OCI-LY7 (cell line): ENCODE results near the gene CNTN4. TPM values are rescaled to one million over a fixed set of nuclear protein-coding genes. Genes with fewer than 3 reads are reported as not detected.

Source experiments
- BruUV-seq: library from RNA; stranded (reverse); fragments of 400-500 nt; replicated peaks from 2 replicates; lab custom pipeline; 2021; lab: Mats Ljungman, UMichigan
- CTCF ChIA-PET: fragments of 300-600 bp; sonication (Branson Sonifier 250); formaldehyde crosslinking; loops from one replicate; lab custom pipeline; 2022; ENCODE audit warnings: antibody characterized with exemption; ENCODE audit not compliant: unreplicated experiment; lab: Charles Lee
- POLR2A ChIA-PET: fragments of 300-600 bp; sonication (Branson Sonifier 250); formaldehyde crosslinking; loops from one replicate; lab custom pipeline; 2022; ENCODE audit warnings: antibody characterized with exemption; lab: Charles Lee
- DNase-seq: peaks from one replicate; pipeline ENCODE4 v3.0.0-alpha.2; 2015; ENCODE audit warnings: low spot score
- H2AFZ ChIP-seq: fragments of 200-600 bp; sonication (generic), shearing (Covaris generic); 2 replicates; pipeline ENCODE4 v1.6.1; 2014; ENCODE audit warnings: mild to moderate bottlenecking, antibody characterized with exemption, low read length, moderate library complexity
- H3K27ac ChIP-seq: fragments of 200-600 bp; sonication (generic); 2 replicates; pipeline ENCODE4 v1.5.1; 2014; ENCODE audit warnings: mixed run types, low read depth, mild to moderate bottlenecking, moderate library complexity, low read length, inconsistent platforms; ENCODE audit not compliant: poor library complexity, severe bottlenecking
- H3K36me3 ChIP-seq: fragments of 200-600 bp; sonication (generic); 2 replicates; pipeline ENCODE4 v1.6.1; 2014; ENCODE audit warnings: mild to moderate bottlenecking, antibody characterized with exemption, low read length, moderate library complexity, mixed read lengths; ENCODE audit not compliant: insufficient read depth
- H3K4me1 ChIP-seq: fragments of 200-600 bp; sonication (generic); 2 replicates; pipeline ENCODE4 v1.5.1; 2014; ENCODE audit warnings: mild to moderate bottlenecking, low read length; ENCODE audit not compliant: insufficient read depth, poor library complexity, severe bottlenecking
- H3K4me2 ChIP-seq: fragments of 200-600 bp; sonication (generic); 2 replicates; pipeline ENCODE4 v1.6.1; 2014; ENCODE audit warnings: mild to moderate bottlenecking, low read length
- H3K4me3 ChIP-seq: fragments of 200-600 bp; sonication (generic); 2 replicates; pipeline ENCODE4 v1.5.1; 2014; ENCODE audit warnings: mild to moderate bottlenecking, low read depth, low read length; ENCODE audit not compliant: poor library complexity, severe bottlenecking
- H3K79me2 ChIP-seq: fragments of 200-600 bp; sonication (generic); 2 replicates; pipeline ENCODE4 v1.6.1; 2016; ENCODE audit warnings: low read depth, mild to moderate bottlenecking, low read length, moderate library complexity, mixed read lengths; ENCODE audit not compliant: insufficient read depth
- H3K9me2 ChIP-seq: fragments of 200-600 bp; sonication (generic); 2 replicates; pipeline ENCODE4 v1.6.1; 2016; ENCODE audit warnings: mild to moderate bottlenecking, low read length, mixed read lengths; ENCODE audit not compliant: insufficient read depth
- H3K9me3 ChIP-seq: fragments of 200-600 bp; sonication (generic); 2 replicates; pipeline ENCODE4 v1.6.1; 2014; ENCODE audit warnings: mild to moderate bottlenecking, mixed run types, low read length, mixed read lengths
- H4K20me1 ChIP-seq: fragments of 200-600 bp; sonication (generic); 2 replicates; pipeline ENCODE4 v1.6.1; 2014; ENCODE audit warnings: mild to moderate bottlenecking, antibody characterized with exemption, low read length, moderate library complexity, mixed read lengths; ENCODE audit not compliant: insufficient read depth
- EZH2phosphoT487 ChIP-seq: fragments of 200-600 bp; sonication (generic); IDR thresholded peaks from 2 replicates; pipeline ENCODE4 v1.6.1; 2018; ENCODE audit warnings: low read depth, borderline replicate concordance, mild to moderate bottlenecking, mixed run types, antibody characterized with exemption, low read length, moderate library complexity, mixed read lengths
- intact Hi-C: fragments of 100-400 bp; cut with micrococcal nuclease; formaldehyde crosslinking; loops from one replicate; pipeline ENCODE4 v1.10.0; 2022; ENCODE audit not compliant: unreplicated experiment
- total RNA-seq, 2 experiments: library from RNA; depleted of rRNA in 1 of 2; stranded (reverse); fragments of >200 nt in 1 of 2; shearing (Covaris generic) in 1 of 2; gene quantifications; 2 replicates each; pipeline ENCODE4 v1.2.3, GENCODE V29; 2014 to 2022
- TF ChIP-seq, protein P1 (sequence below): fragments of 200-600 bp; sonication (generic); conservative IDR thresholded peaks from 2 replicates; pipeline ENCODE4 v1.5.1; 2014; ENCODE audit warnings: mild to moderate bottlenecking, antibody characterized with exemption, low read length, moderate library complexity, mixed read lengths

The CNTN4 gene
- total RNA-seq, 2 experiments from 2014 or later: not detected

- no peaks in the 10 kb centered on the region for H3K4me1 ChIP-seq
- H3K79me2 ChIP-seq: no peaks in the 10 kb centered on the region
- H2AFZ ChIP-seq: no peak overlapping the region
- H3K9me3 ChIP-seq: no peaks in the 10 kb centered on the region
- H3K9me2 ChIP-seq: no peaks in the 10 kb centered on the region
- BruUV-seq: no TSS peak
- no peak overlapping the region for H3K4me2 ChIP-seq
- H3K36me3 ChIP-seq: no peaks in the 10 kb centered on the region
- intact Hi-C loops: no loop called here
- no peak overlapping the region for H3K27ac ChIP-seq
- TF ChIP-seq, protein P1, sequence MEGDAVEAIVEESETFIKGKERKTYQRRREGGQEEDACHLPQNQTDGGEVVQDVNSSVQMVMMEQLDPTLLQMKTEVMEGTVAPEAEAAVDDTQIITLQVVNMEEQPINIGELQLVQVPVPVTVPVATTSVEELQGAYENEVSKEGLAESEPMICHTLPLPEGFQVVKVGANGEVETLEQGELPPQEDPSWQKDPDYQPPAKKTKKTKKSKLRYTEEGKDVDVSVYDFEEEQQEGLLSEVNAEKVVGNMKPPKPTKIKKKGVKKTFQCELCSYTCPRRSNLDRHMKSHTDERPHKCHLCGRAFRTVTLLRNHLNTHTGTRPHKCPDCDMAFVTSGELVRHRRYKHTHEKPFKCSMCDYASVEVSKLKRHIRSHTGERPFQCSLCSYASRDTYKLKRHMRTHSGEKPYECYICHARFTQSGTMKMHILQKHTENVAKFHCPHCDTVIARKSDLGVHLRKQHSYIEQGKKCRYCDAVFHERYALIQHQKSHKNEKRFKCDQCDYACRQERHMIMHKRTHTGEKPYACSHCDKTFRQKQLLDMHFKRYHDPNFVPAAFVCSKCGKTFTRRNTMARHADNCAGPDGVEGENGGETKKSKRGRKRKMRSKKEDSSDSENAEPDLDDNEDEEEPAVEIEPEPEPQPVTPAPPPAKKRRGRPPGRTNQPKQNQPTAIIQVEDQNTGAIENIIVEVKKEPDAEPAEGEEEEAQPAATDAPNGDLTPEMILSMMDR: no peak
- no peak for TF ChIP-seq EZH2phosphoT487
- CTCF ChIA-PET: no interaction called here
- POLR2A ChIA-PET: interaction anchor here (0.5 kb wide), 1 partner anchor 116 kb away, joined by 3 read pairs; no protein-coding TSS in a partner anchor
- no peak overlapping the region for H3K4me3 ChIP-seq
- no peak for DNase-seq
- H4K20me1 ChIP-seq: no peaks in the 10 kb centered on the region
These were observed 552.1 kb downstream of the CNTN4 start for GRCh38 chr3:2650746-2651145.

DNA sequence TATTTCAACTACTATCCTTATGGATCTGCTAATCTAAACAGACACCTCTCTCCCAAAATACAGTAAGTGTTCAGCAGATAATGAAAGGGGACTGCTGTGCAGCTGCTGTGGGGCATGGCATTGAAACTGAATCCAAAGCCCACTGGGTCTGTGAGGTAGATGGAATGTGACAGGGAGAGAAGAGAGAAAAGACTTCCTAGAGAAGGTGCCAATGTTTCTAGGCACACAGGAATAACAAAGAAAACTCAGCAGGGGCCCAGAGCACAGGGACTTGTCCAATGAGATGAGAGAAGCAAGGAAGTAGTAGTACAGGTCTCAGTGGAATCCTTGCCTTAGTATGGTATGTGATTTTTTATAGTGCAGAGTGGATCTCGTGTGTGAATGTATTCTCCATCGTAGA is 553.7 kb downstream of the CNTN4 start:
- H4K20me1 ChIP-seq: no peaks in the 10 kb centered on the region
- no peaks in the 10 kb centered on the region for H3K4me1 ChIP-seq
- no peak for DNase-seq
- no peak overlapping the region for H3K27ac ChIP-seq
- BruUV-seq: no TSS peak
- TF ChIP-seq, protein P1: no peak
- TF ChIP-seq EZH2phosphoT487: no peak
- H3K36me3 ChIP-seq: no peaks in the 10 kb centered on the region
- H3K4me2 ChIP-seq: no peak overlapping the region
- H3K9me3 ChIP-seq: no peaks in the 10 kb centered on the region
- no peaks in the 10 kb centered on the region for H3K9me2 ChIP-seq
- ChIA-PET POLR2A (interaction anchor here (0.9 kb wide), 1 partner anchor 9 kb away, joined by 3 read pairs; no protein-coding TSS in a partner anchor), CTCF (no interaction called here)
- no peak overlapping the region for H3K4me3 ChIP-seq
- no peak overlapping the region for H2AFZ ChIP-seq
- H3K79me2 ChIP-seq: no peaks in the 10 kb centered on the region
- intact Hi-C loops: no loop called here

- no TSS peak for BruUV-seq
- POLR2A ChIA-PET: interaction anchor here (0.6 kb wide), 2 partner anchors 9 to 249 kb away, joined by 3 to 4 read pairs; no protein-coding TSS in a partner anchor
- no peak for TF ChIP-seq EZH2phosphoT487
- TF ChIP-seq, protein P1: no peak
These were observed 555.0 kb downstream of the CNTN4 start for GRCh38 chr3:2653706-2654105.

More at GRCh38 chr3:2653706-2654105, 555.0 kb downstream of the CNTN4 start:
- no peak overlapping the region for H3K4me2 ChIP-seq
- H4K20me1 ChIP-seq: no peaks in the 10 kb centered on the region
- no peak overlapping the region for H3K4me3 ChIP-seq
- no peaks in the 10 kb centered on the region for H3K36me3 ChIP-seq
- no peak overlapping the region for H2AFZ ChIP-seq
- H3K9me2 ChIP-seq: no peaks in the 10 kb centered on the region
- intact Hi-C loops: no loop called here
- no peaks in the 10 kb centered on the region for H3K79me2 ChIP-seq
- CTCF ChIA-PET: no interaction called here
- H3K27ac ChIP-seq: no peak overlapping the region
- no peak for DNase-seq
- H3K9me3 ChIP-seq: no peaks in the 10 kb centered on the region
- H3K4me1 ChIP-seq: no peaks in the 10 kb centered on the region
